RPMI8226 (cell line): ENCODE measurements around the gene SLC38A9.
"Not testable (repeated sequence)": the region's sequence is repeated elsewhere in the genome, so short reads cannot be mapped to it uniquely, and the experiment has no call there.

ENCODE experiments used
- DNase-seq: peaks from one replicate; pipeline ENCODE4 v3.0.0-alpha.2; 2015

The SLC38A9 gene, protein sequence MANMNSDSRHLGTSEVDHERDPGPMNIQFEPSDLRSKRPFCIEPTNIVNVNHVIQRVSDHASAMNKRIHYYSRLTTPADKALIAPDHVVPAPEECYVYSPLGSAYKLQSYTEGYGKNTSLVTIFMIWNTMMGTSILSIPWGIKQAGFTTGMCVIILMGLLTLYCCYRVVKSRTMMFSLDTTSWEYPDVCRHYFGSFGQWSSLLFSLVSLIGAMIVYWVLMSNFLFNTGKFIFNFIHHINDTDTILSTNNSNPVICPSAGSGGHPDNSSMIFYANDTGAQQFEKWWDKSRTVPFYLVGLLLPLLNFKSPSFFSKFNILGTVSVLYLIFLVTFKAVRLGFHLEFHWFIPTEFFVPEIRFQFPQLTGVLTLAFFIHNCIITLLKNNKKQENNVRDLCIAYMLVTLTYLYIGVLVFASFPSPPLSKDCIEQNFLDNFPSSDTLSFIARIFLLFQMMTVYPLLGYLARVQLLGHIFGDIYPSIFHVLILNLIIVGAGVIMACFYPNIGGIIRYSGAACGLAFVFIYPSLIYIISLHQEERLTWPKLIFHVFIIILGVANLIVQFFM

DNA sequence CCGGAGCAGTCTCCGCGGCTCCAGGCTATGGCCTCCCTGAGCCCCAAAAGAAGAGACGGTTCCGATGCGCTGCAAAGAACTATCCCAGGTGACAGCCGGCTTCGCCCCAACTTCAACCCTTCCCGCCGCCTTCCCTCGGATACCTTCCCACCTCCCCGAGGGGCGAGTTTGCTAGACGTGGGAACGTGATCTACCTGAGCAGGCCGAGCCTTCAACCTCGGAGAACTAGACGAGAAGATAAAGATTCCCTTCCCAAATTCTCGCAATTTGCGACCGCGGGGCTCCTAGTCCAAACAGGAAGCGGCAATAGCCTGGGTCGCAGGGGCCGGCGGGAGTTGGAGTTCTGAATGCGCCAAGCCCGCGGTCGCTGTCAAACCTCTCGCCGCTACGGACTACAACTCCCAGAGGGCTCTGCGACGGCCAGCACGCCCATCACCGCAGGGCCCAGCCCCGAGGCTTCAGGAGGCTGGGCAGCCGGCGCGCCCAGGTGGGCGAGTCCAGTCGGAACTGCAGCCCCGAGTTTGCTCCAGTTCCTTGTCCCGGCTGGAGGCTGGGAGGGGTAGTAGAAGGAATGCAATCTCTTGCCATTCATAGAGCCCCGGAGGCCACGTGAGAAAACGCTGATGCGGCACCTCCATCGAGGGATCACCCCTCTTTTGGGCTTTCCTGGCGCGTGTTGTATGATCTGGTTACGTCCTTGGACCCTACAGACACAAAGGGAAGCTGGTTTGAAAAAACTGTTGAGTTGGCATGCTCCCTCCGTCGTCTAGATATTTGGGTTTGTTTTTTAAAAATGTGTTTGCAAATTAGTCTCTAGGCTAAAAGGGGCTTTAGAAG is at the start of gene SLC38A9:
Gene SLC38A9 (minus strand): TSS at position 302 of the 837 bp plus-strand sequence. CDS start 14,366 bp downstream, outside the sequence.
- DNase-seq, result peak; percentile 97

DNA sequence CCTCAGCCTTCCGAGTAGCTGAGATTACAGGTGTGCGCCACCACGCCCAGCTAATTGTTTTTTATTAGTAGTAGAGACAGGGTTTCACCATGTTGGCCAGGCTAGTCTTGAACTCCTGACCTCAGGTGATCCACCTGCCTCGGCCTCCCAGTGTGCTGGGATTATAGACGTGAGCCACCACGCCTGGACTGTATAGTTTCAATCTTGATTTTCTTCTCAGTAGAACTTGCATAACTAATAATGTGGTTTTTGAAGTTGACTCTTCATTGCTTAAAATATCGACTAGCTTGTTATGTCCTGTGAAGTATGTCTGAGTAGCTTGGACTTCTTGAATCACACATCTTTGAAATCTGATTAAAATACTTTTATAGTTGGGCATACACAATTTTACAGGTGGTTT is 49.6 kb upstream of the SLC38A9 start:
- not testable (repeated sequence) for DNase-seq

- no peak for DNase-seq
These were observed 46.6 kb upstream of the SLC38A9 start for GRCh38 chr5:55758714-55759113.

- no peak for DNase-seq
These were observed 46.1 kb upstream of the SLC38A9 start for GRCh38 chr5:55758231-55758630.

GRCh38 chr5:55750499-55750898 is 38.4 kb upstream of the SLC38A9 start:
- DNase-seq, result no peak

DNA sequence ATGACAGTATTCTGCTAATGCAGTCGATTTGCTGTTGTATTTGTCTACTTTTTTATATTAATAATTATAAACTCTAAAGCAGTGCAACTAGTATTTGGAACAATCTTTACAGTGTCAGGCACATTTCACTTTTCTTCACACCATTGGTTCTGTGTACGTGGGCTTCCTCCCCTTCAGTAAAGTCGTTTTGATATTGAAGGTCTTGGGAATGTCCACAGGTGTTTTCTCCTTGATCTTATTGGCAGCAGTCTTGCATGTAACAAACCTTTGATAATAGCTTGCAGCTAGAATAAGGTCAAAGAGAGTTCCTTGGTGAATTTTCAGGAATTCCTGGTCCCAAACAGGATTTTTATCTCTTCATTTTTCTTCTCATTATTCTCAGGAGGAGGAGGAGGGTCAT is 37.9 kb upstream of the SLC38A9 start:
- no peak for DNase-seq

- DNase-seq, result no peak
These were observed 37.3 kb upstream of the SLC38A9 start for GRCh38 chr5:55749387-55749786.

- no peak for DNase-seq
These were observed 35.7 kb upstream of the SLC38A9 start for GRCh38 chr5:55747778-55748318.

- DNase-seq, result no peak
These were observed 30.7 kb upstream of the SLC38A9 start for GRCh38 chr5:55742778-55743177.

GRCh38 chr5:55737793-55738192 is 25.7 kb upstream of the SLC38A9 start, which contains the start of gene DDX4:
Gene DDX4, plus strand, starts transcription at chr5:55738061. Its CDS starts 903 bp downstream, at chr5:55738964.
- DNase-seq, result no peak

DNA sequence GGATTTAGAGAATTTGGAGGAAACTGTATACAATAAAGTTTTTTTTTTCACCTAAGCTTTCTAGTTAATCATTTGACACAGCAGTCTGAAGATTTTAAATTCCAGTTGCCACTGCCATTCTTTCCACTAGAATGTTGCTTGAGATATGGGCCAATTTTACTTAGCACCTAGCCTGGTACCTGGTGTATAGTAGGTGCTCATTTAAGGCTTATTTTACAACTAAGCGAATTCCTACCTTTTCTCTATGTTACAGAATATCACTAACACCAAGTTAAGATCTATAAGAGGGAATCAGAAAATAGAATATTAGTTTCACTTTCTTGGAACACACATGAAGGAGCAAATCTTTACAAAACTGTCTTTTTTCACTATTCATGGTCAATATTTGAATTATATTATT is 22.5 kb upstream of the SLC38A9 start:
- no peak for DNase-seq

- DNase-seq, result no peak
These were observed 20.5 kb upstream of the SLC38A9 start for GRCh38 chr5:55732585-55732984.

- no peak for DNase-seq
These were observed 19.7 kb upstream of the SLC38A9 start for GRCh38 chr5:55731848-55732247.

DNA sequence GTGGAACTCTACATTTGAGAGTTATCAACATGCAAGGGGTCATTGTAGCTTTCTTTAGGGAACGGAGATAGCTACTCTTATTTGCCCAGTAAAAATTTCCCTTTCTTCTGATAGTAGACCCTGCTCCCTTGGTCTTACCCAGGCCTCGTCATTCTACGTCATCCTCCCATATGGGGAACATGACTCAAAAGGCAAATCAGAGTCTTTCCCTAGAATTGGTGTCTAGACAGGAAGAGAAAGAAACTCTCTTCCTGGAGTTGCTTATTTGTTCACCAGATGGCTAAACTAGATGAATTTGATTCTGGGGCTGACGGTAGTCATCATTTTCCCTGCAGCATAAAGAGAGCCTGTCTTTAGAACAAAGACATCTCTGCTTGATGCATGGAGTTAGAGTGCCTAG is 12.2 kb upstream of the SLC38A9 start:
- no peak for DNase-seq

DNA sequence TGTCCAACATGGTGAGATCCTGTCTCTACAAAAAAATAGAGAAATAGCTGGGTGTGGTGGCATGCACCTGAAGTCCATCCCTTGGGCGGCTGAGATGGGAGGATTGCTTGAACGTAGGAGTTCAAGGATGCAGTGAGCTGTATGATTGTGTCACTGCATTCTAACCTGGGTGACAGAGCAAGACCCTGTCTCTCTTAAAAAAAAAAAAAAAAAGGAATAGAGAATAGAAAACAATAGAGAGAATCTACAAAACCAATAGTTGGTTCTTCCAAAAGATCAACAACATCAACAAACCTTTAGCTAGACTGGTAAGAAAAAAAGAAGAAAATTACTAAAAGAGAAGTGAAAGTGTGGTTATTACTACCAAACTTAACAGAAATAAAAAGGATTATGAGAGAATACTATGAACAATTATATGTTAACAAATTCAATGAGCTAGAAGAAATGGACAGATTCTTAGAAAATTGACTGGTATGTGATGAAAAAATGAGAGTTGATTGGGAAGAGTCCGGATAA is 8.1 kb upstream of the SLC38A9 start:
- DNase-seq, result no peak

- DNase-seq, result not testable (repeated sequence)
These were observed 6.9 kb upstream of the SLC38A9 start for GRCh38 chr5:55719026-55719425.

DNA sequence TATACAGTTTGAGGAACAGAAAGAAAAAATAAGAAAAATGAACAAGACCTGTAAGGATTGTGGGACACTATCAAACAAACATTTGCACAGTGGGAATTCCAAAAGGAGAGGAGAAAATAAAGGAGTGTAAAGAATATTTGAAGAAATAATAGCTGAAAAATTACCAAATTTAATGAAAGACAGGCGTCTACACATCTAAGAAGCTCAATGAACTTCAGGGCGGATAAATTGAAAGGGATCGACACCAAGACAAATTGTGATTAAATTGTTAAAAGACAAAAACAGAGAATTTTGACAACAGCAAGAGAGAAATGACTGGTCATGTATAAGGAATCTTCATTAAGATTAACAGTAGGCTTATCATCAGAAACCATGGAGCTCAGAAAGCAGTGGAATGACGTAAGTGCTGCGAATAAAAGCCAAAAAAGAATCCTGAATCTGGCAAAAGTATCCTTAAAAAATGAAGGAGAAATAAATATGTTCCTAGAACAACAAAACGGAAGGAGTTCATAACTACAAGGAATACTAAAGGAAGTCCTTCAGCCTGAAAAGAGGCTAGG is 3.5 kb upstream of the SLC38A9 start:
- DNase-seq, result no peak

DNA sequence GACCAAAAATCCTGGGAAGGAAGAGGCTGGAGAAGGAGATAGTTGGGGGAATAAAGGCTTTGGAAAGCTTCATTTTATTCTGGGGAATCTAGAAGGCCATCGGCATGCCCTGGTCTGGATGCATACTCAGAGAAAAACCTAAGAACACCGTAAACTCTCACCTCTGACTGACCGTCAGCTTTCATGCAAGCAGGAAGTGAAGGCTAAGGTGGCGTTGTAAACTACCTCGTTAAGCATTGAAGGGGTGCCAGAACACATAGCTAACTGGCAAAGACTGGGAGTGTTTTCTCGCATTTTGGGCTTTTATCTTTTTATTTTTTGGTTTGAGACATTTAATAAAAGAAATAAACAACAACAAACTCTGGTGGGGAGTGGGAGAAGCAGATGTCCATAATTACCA is 2.6 kb upstream of the SLC38A9 start:
- DNase-seq, result no peak

- no peak for DNase-seq
These were observed 2.2 kb upstream of the SLC38A9 start for GRCh38 chr5:55714339-55714738.

GRCh38 chr5:55713871-55714270 is 1.7 kb upstream of the SLC38A9 start:
- DNase-seq, result no peak

DNA sequence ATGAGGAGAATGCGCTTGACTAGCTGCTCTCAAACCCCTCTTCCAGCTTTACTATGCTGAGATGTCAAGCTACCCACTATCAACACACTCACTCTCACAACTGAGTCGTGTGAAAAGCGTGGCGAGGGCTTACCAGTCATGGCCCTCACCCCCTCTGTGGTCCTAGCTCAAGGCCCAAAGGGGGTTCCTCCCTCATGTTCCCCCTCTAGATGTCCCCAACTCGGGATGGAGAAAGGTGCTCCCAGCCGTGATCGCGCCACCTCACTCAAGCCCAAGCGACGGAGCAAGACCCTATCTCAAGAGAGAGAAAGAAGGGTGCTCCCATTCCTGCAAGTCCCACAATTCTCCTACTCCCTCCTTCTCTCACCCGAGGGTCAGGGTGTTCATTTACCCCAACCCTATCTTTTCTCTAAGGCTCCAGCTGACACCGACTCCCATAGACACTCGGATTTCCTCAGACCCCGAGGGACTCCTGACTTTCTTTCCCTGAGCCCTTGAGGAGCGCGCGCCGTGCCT is 559 bp downstream of the SLC38A9 start:
- DNase-seq, result no peak

DNA sequence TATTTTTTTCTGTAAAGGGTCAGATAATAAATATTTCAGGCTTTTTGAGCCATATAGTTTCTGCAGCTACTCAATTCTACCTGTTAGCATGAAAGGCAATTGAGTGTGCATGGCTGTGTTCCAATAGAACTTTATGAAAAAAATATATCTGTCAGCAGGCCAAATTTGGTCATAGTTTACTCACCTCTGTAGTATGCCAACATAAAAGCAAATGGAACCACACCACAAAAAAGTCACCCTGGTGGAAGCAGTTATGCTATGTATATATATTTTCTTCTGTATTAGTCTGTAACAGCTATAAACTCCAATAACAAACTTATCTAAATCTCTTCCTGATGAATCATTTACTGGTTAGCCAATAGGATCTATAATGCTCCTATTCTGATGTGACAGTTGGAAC is 3.4 kb downstream of the SLC38A9 start:
- DNase-seq, result no peak

DNA sequence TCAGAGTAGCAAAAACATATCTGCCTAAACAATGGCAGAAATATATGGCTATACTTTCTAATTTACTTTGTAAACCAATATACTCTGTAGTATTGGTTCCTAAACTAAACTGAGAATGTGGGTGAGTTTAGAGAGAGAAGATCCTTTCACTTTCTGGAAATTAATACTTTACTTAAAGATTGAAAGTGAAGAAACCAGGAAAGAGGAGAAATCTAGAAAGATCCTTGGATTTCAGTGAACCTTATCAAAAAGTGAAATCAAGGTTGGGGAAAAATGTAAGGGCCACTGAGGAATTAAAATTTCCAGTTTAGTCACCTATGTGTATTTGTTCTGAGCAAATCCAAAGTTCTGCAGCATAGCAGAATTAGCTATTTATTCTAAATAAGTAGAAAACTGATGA is 5.9 kb downstream of the SLC38A9 start:
- DNase-seq, result no peak
